Gastroesophageal sphincter (tissue), 3 donors: ENCODE data around the gene ERP29.

Experiments used
- CTCF ChIP-seq, 4 experiments: fragments of 200-600 bp in 2 of 4; fragments of 450-650 bp in 2 of 4; sonication (generic) in 1 of 4; IDR thresholded peaks; one replicate each; pipeline ENCODE4 v1.5.1; 2017 to 2019; ENCODE audit warnings: antibody characterized with exemption in 4 of 4, mild to moderate bottlenecking in 2 of 4, moderate library complexity in 2 of 4
- POLR2A ChIP-seq, 2 donors: fragments of 450-650 bp; IDR thresholded peaks; one replicate each; pipeline ENCODE4 v1.6.1; 2017; ENCODE audit warnings: antibody characterized with exemption in 2 of 2, mild to moderate bottlenecking in 2 of 2, moderate library complexity in 1 of 2
- POLR2AphosphoS5 ChIP-seq: sonication (generic); formaldehyde crosslinking; IDR thresholded peaks from one replicate; pipeline ENCODE4 v1.6.1; 2017; ENCODE audit warnings: antibody characterized with exemption

- TF ChIP-seq CTCF (IDR thresholded peaks at IDR 0.05), result no peak
- TF ChIP-seq POLR2AphosphoS5, result no peak
- TF ChIP-seq POLR2A (IDR thresholded peaks at IDR 0.05), result no peak
Measured at GRCh38 chr12:111984820-111985219, 28.4 kb upstream of the ERP29 start.
